GM21576 (cell line): ENCODE measurements around the gene DDT.
"Not testable (repeated sequence)": the region's sequence is repeated elsewhere in the genome, so short reads cannot be mapped to it uniquely, and the experiment has no call there.

ENCODE experiments used
- ATAC-seq: cut with Tn5 transposase; IDR thresholded peaks from one replicate; pipeline ENCODE4 v1.9.1; 2021; ENCODE audit warnings: mild to moderate bottlenecking, moderate library complexity; ENCODE audit not compliant: unreplicated experiment

DDT gene

GRCh38 chr22:23953485-23953884, 20.8 kb downstream of the DDT start:
- ATAC-seq, result not testable (repeated sequence)

GRCh38 chr22:23952794-23953405, 21.3 kb downstream of the DDT start:
- not testable (repeated sequence) for ATAC-seq

- ATAC-seq, result not testable (repeated sequence)
Observed at GRCh38 chr22:23951383-23951782, 22.9 kb downstream of the DDT start.

- ATAC-seq, result not testable (repeated sequence)
Observed at GRCh38 chr22:23949764-23950163, 24.5 kb downstream of the DDT start.

- ATAC-seq, result not testable (repeated sequence)
Observed at GRCh38 chr22:23947391-23947790, 26.9 kb downstream of the DDT start.

GRCh38 chr22:23940166-23940565, 34.1 kb downstream of the DDT start:
- ATAC-seq, result not testable (repeated sequence)

GRCh38 chr22:23939017-23939357, 35.3 kb downstream of the DDT start:
- ATAC-seq, result no peak

- no peak for ATAC-seq
Observed at GRCh38 chr22:23938328-23939016, 35.8 kb downstream of the DDT start.

GRCh38 chr22:23926561-23926960, 47.7 kb downstream of the DDT start:
- ATAC-seq, result no peak

- no peak for ATAC-seq
Observed at GRCh38 chr22:23925020-23925606, 49.1 kb downstream of the DDT start.

- no peak for ATAC-seq
Observed at GRCh38 chr22:23922921-23923320, 51.3 kb downstream of the DDT start.

GRCh38 chr22:23921586-23922201, 52.5 kb downstream of the DDT start:
- not testable (repeated sequence) for ATAC-seq
